GM18499 (cell line): ENCODE measurements around the gene KRTAP5-4.
"Not testable (repeated sequence)": the region's sequence is repeated elsewhere in the genome, so short reads cannot be mapped to it uniquely, and the experiment has no call there.

ENCODE experiments used
- ATAC-seq: cut with Tn5 transposase; IDR thresholded peaks from one replicate; pipeline ENCODE4 v1.9.1; 2021; ENCODE audit warnings: moderate number of reproducible peaks; ENCODE audit not compliant: insufficient read depth, unreplicated experiment

KRTAP5-4 gene

GRCh38 chr11:1622086-1622485 lies at the start of gene KRTAP5-4:
KRTAP5-4 (minus strand) TSS chr11:1622138; CDS start chr11:1622093, 45 bp downstream.
- ATAC-seq = no peak

GRCh38 chr11:1671658-1672057 lies 49.7 kb upstream of the KRTAP5-4 start:
- ATAC-seq = no peak

- no peak for ATAC-seq
Measured at GRCh38 chr11:1670905-1671371, 49.0 kb upstream of the KRTAP5-4 start.

GRCh38 chr11:1670457-1670856 lies 48.5 kb upstream of the KRTAP5-4 start:
- not testable (repeated sequence) for ATAC-seq

GRCh38 chr11:1669546-1670218 lies 47.7 kb upstream of the KRTAP5-4 start:
- no peak for ATAC-seq

- ATAC-seq = no peak
Measured at GRCh38 chr11:1668911-1669473, 47.1 kb upstream of the KRTAP5-4 start.

GRCh38 chr11:1667906-1668305 lies 46.0 kb upstream of the KRTAP5-4 start:
- no peak for ATAC-seq

GRCh38 chr11:1667121-1667850 lies 45.3 kb upstream of the KRTAP5-4 start:
- no peak for ATAC-seq

GRCh38 chr11:1665313-1665712 lies 43.4 kb upstream of the KRTAP5-4 start:
- no peak for ATAC-seq

- not testable (repeated sequence) for ATAC-seq
Measured at GRCh38 chr11:1662699-1663283, 40.9 kb upstream of the KRTAP5-4 start.

- not testable (repeated sequence) for ATAC-seq
Measured at GRCh38 chr11:1661454-1662269, 39.7 kb upstream of the KRTAP5-4 start.

- no peak for ATAC-seq
Measured at GRCh38 chr11:1660111-1660867, 38.4 kb upstream of the KRTAP5-4 start.

GRCh38 chr11:1659506-1659905 lies 37.6 kb upstream of the KRTAP5-4 start:
- no peak for ATAC-seq

- ATAC-seq = no peak
Measured at GRCh38 chr11:1656670-1657069, 34.7 kb upstream of the KRTAP5-4 start.

- ATAC-seq = no peak
Measured at GRCh38 chr11:1656061-1656441, 34.1 kb upstream of the KRTAP5-4 start.

- ATAC-seq = no peak
Measured at GRCh38 chr11:1655168-1656060, 33.5 kb upstream of the KRTAP5-4 start.

- ATAC-seq = no peak
Measured at GRCh38 chr11:1654388-1655167, 32.6 kb upstream of the KRTAP5-4 start.
